Endothelial cell of umbilical vein (primary cell): ENCODE data around the gene HKDC1.

Experiments
- POLR2A ChIP-seq: IDR thresholded peaks from 2 replicates; pipeline ENCODE4 v1.6.1; 2012; ENCODE audit warnings: low read depth, mild to moderate bottlenecking, control low read depth, low read length
- TF ChIP-seq, protein P1 (sequence below), 2 donors: IDR thresholded peaks; 1 replicate in 1 of 2; 2 replicates in 1 of 2; pipeline ENCODE4 v1.5.1; 2011; ENCODE audit warnings: low read length in 2 of 2, mild to moderate bottlenecking in 2 of 2, moderate library complexity in 2 of 2, control low read depth in 1 of 2, inconsistent platforms in 1 of 2, low read depth in 1 of 2; ENCODE audit not compliant: insufficient read depth in 1 of 2; ENCODE audit errors: extremely low read depth in 1 of 2

- TF ChIP-seq POLR2A: no peak
- TF ChIP-seq, protein P1, sequence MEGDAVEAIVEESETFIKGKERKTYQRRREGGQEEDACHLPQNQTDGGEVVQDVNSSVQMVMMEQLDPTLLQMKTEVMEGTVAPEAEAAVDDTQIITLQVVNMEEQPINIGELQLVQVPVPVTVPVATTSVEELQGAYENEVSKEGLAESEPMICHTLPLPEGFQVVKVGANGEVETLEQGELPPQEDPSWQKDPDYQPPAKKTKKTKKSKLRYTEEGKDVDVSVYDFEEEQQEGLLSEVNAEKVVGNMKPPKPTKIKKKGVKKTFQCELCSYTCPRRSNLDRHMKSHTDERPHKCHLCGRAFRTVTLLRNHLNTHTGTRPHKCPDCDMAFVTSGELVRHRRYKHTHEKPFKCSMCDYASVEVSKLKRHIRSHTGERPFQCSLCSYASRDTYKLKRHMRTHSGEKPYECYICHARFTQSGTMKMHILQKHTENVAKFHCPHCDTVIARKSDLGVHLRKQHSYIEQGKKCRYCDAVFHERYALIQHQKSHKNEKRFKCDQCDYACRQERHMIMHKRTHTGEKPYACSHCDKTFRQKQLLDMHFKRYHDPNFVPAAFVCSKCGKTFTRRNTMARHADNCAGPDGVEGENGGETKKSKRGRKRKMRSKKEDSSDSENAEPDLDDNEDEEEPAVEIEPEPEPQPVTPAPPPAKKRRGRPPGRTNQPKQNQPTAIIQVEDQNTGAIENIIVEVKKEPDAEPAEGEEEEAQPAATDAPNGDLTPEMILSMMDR (IDR thresholded peaks at IDR 0.05; ENCODE audit: extremely low read depth in 1 of 2, insufficient read depth in 1 of 2, low read depth in 1 of 2, low read length in 2 of 2): no peak
These were observed 19.8 kb downstream of the HKDC1 start for GRCh38 chr10:69239816-69240434.
